H1 (cell line): Measurements from ENCODE around the gene WIPI1. TPM values are rescaled to one million over a fixed set of nuclear protein-coding genes. Genes with fewer than 3 reads are reported as not detected.

ENCODE experiments used
- CTCF ChIA-PET: fragments of 300-600 bp; sonication (Branson Sonifier 250); formaldehyde crosslinking; loops from one replicate; lab custom pipeline; 2021; ENCODE audit not compliant: partially characterized antibody; lab: Charles Lee
- POLR2A ChIA-PET: fragments of 300-600 bp; sonication (Branson Sonifier 250); formaldehyde crosslinking; loops from one replicate; lab custom pipeline; 2021; ENCODE audit warnings: inconsistent platforms; ENCODE audit not compliant: partially characterized antibody; lab: Charles Lee
- DNase-seq, 2 experiments: peaks; one replicate each; pipeline versions ENCODE4 v3.0.0 to v3.0.0-alpha.2; 2010 to 2022; ENCODE audit warnings: low spot score in 2 of 2, low read depth in 1 of 2, mixed read lengths in 1 of 2
- FAIRE-seq: peaks from 2 replicates; lab custom pipeline; 2011; peaks lifted over from hg19 to GRCh38; lab: Jason Lieb, UNC
- H2AFZ ChIP-seq: 2 replicates; pipeline ENCODE4 v1.8.1; 2012; ENCODE audit warnings: low read length, inconsistent platforms
- H2AK5ac ChIP-seq: 2 replicates; pipeline ENCODE4 v1.6.1; 2013; ENCODE audit warnings: low read depth, low read length
- H2BK120ac ChIP-seq: replicated peaks from 2 replicates; pipeline ENCODE3; 2013; ENCODE audit warnings: low read depth, low read length, inconsistent platforms
- H2BK12ac ChIP-seq: 2 replicates; pipeline ENCODE4 v1.6.1; 2013; ENCODE audit warnings: low read depth, low read length
- H2BK15ac ChIP-seq: 2 replicates; pipeline ENCODE4 v1.6.1; 2013; ENCODE audit warnings: low read length
- H2BK20ac ChIP-seq: 2 replicates; pipeline ENCODE4 v1.6.1; 2013; ENCODE audit warnings: low read length
- H2BK5ac ChIP-seq: 2 replicates; pipeline ENCODE4 v1.6.1; 2013; ENCODE audit warnings: low read depth, low read length
- H3K14ac ChIP-seq: 2 replicates; pipeline ENCODE4 v1.6.1; 2013; ENCODE audit warnings: inconsistent platforms; ENCODE audit not compliant: insufficient read length
- H3K18ac ChIP-seq: 2 replicates; pipeline ENCODE4 v1.6.1; 2013; ENCODE audit warnings: low read length; ENCODE audit errors: extremely low read depth
- H3K23ac ChIP-seq: 2 replicates; pipeline ENCODE4 v1.6.1; 2013; ENCODE audit warnings: inconsistent platforms; ENCODE audit not compliant: insufficient read length
- H3K23me2 ChIP-seq: 2 replicates; pipeline ENCODE4 v1.6.1; 2013; ENCODE audit warnings: low read depth, low read length
- H3K27ac ChIP-seq: 2 replicates; pipeline ENCODE4 v1.6.1; 2011; ENCODE audit warnings: low read depth, low read length, inconsistent platforms
- H3K27me3 ChIP-seq, 4 experiments: replicated peaks in 1 of 4; 1 replicate in 1 of 4; 2 replicates in 3 of 4; pipeline versions ENCODE4 v1.6.1 to v1.8.1; 2011 to 2013; ENCODE audit warnings: low read length in 3 of 4, mild to moderate bottlenecking in 3 of 4, inconsistent platforms in 2 of 4, mixed read lengths in 2 of 4, moderate library complexity in 1 of 4; ENCODE audit not compliant: control insufficient read depth in 3 of 4, insufficient read depth in 3 of 4; ENCODE audit errors: extremely low read depth in 1 of 4
- H3K36me3 ChIP-seq, 4 experiments: 2 replicates each; pipeline versions ENCODE4 v1.6.1 to v1.8.1; 2011 to 2013; ENCODE audit warnings: mild to moderate bottlenecking in 4 of 4, low read length in 3 of 4, moderate library complexity in 2 of 4, control low read depth in 1 of 4, inconsistent platforms in 1 of 4; ENCODE audit not compliant: insufficient read depth in 4 of 4, control insufficient read depth in 2 of 4
- H3K4ac ChIP-seq: replicated peaks from 2 replicates; pipeline ENCODE3; 2013; ENCODE audit warnings: low read length, low read depth, mixed read lengths, inconsistent platforms; ENCODE audit not compliant: insufficient read length
- H3K4me1 ChIP-seq, 4 experiments: replicated peaks in 1 of 4; 1 replicate in 1 of 4; 2 replicates in 3 of 4; pipeline versions ENCODE4 v1.6.1 to v1.8.1; 2011 to 2013; ENCODE audit warnings: low read length in 3 of 4, inconsistent platforms in 2 of 4, mixed read lengths in 1 of 4; ENCODE audit not compliant: insufficient read depth in 4 of 4, control insufficient read depth in 3 of 4
- H3K4me2 ChIP-seq, 2 experiments: 2 replicates each; pipeline versions ENCODE4 v1.6.1 to v1.8.1; 2011 to 2013; ENCODE audit warnings: low read depth in 2 of 2, low read length in 2 of 2, control low read depth in 1 of 2, inconsistent platforms in 1 of 2, mild to moderate bottlenecking in 1 of 2; ENCODE audit not compliant: insufficient read depth in 1 of 2
- H3K4me3 ChIP-seq, 4 experiments: fragments of 200-600, 300-600 bp in 1 of 4; sonication (generic), shearing (Covaris generic), sonication (Bioruptor Twin) in 1 of 4; 2 replicates each; pipeline versions ENCODE4 v1.5.1 to v1.8.1; 2011 to 2016; ENCODE audit warnings: low read length in 4 of 4, low read depth in 3 of 4, control low read depth in 2 of 4, inconsistent platforms in 2 of 4, mild to moderate bottlenecking in 2 of 4, mixed read lengths in 1 of 4, moderate library complexity in 1 of 4; ENCODE audit not compliant: insufficient read depth in 2 of 4; ENCODE audit errors: extremely low read depth in 1 of 4
- H3K56ac ChIP-seq: replicated peaks from 2 replicates; pipeline ENCODE3; 2013; ENCODE audit warnings: low read depth, mild to moderate bottlenecking, mixed read lengths, low read length, inconsistent platforms; ENCODE audit not compliant: insufficient read length
- H3K79me1 ChIP-seq: 2 replicates; pipeline ENCODE4 v1.6.1; 2013; ENCODE audit warnings: low read depth, low read length, control low read depth
- H3K79me2 ChIP-seq, 2 experiments: 2 replicates each; pipeline versions ENCODE4 v1.6.1 to v1.8.1; 2012 to 2013; ENCODE audit warnings: low read length in 2 of 2, mild to moderate bottlenecking in 2 of 2, inconsistent platforms in 1 of 2; ENCODE audit not compliant: insufficient read depth in 2 of 2, control insufficient read depth in 1 of 2
- H3K9ac ChIP-seq, 4 experiments: replicated peaks in 1 of 4; 1 replicate in 1 of 4; 2 replicates in 3 of 4; pipeline versions ENCODE4 v1.6.1 to v1.8.1; 2011 to 2013; ENCODE audit warnings: low read depth in 3 of 4, low read length in 3 of 4, control low read depth in 2 of 4, mild to moderate bottlenecking in 2 of 4, moderate library complexity in 2 of 4, inconsistent platforms in 1 of 4; ENCODE audit errors: extremely low read depth in 1 of 4
- H3K9me3 ChIP-seq, 2 experiments: 2 replicates each; pipeline versions ENCODE4 v1.6.1 to v1.8.1; 2012 to 2013; ENCODE audit warnings: mild to moderate bottlenecking in 2 of 2, moderate library complexity in 2 of 2, control low read depth in 1 of 2, inconsistent platforms in 1 of 2, low read depth in 1 of 2, low read length in 1 of 2, mixed read lengths in 1 of 2; ENCODE audit not compliant: insufficient read depth in 2 of 2
- H4K20me1 ChIP-seq, 2 experiments: replicated peaks in 1 of 2; 2 replicates each; pipeline versions ENCODE3 to v1.8.1; 2011 to 2013; ENCODE audit warnings: inconsistent platforms in 2 of 2, low read length in 2 of 2, mild to moderate bottlenecking in 1 of 2; ENCODE audit not compliant: insufficient read depth in 2 of 2, control insufficient read depth in 1 of 2
- H4K5ac ChIP-seq: 2 replicates; pipeline ENCODE4 v1.6.1; 2013; ENCODE audit warnings: low read length, low read depth, mixed read lengths, inconsistent platforms; ENCODE audit not compliant: insufficient read length
- H4K8ac ChIP-seq: 2 replicates; pipeline ENCODE4 v1.8.0; 2013; ENCODE audit warnings: mild to moderate bottlenecking, moderate library complexity, low read length, inconsistent platforms; ENCODE audit not compliant: insufficient read depth; ENCODE audit errors: extremely low read depth
- H4K91ac ChIP-seq: replicated peaks from 2 replicates; pipeline ENCODE3; 2013; ENCODE audit warnings: low read length, mixed read lengths, inconsistent platforms; ENCODE audit not compliant: insufficient read length
- CTBP2 ChIP-seq: IDR thresholded peaks from 2 replicates; pipeline ENCODE4 v1.7.0; 2011; ENCODE audit warnings: borderline replicate concordance, mild to moderate bottlenecking, moderate library complexity, mixed read lengths, low read length; ENCODE audit not compliant: insufficient read depth, insufficient read length
- EP300 ChIP-seq, 2 experiments: IDR thresholded peaks; 1 replicate in 1 of 2; 2 replicates in 1 of 2; pipeline ENCODE4 v1.6.1; 2011 to 2012; ENCODE audit warnings: low read depth in 2 of 2, low read length in 2 of 2, mild to moderate bottlenecking in 2 of 2, borderline replicate concordance in 1 of 2, inconsistent platforms in 1 of 2, moderate library complexity in 1 of 2
- POLR2A ChIP-seq, 2 experiments: IDR thresholded peaks; 1 replicate in 1 of 2; 2 replicates in 1 of 2; pipeline ENCODE4 v1.6.1; 2011; ENCODE audit warnings: low read depth in 2 of 2, low read length in 2 of 2, mild to moderate bottlenecking in 2 of 2; ENCODE audit errors: control extremely low read depth in 1 of 2
- RXRA ChIP-seq: IDR thresholded peaks from 2 replicates; pipeline ENCODE4 v1.6.1; 2011; ENCODE audit warnings: low read depth, mild to moderate bottlenecking, low read length, moderate library complexity; ENCODE audit not compliant: insufficient read depth
- SIX5 ChIP-seq: IDR thresholded peaks from 2 replicates; pipeline ENCODE4 v1.6.1; 2011; ENCODE audit warnings: mild to moderate bottlenecking, low read depth, low read length
- WGBS, 2 experiments: shearing (Covaris generic) in 1 of 2; methylation state at CpG; one replicate each; pipeline versions ENCODE4 v1.1.6 to v1.1.7; 2013 to 2015; ENCODE audit warnings: low lambda C conversion rate in 2 of 2, mixed read lengths in 2 of 2, inconsistent platforms in 1 of 2, low coverage in 1 of 2, missing lambda C conversion rate in 1 of 2; ENCODE audit not compliant: insufficient replicate concordance in 2 of 2, insufficient coverage in 1 of 2, insufficient read length in 1 of 2; ENCODE audit errors: extremely low coverage in 1 of 2, missing lambda C conversion rate in 1 of 2; 5-methylcytosine and 5-hydroxymethylcytosine counted together
- polyA plus RNA-seq, 7 experiments: library from polyadenylated mRNA; depleted of rRNA in 3 of 7; stranded (reverse) in 5 of 7; unstranded in 2 of 7; fragments of >200 nt in 5 of 7; fragments of 200-250 nt in 2 of 7; gene quantifications; 1 replicate in 5 of 7; 2 replicates in 1 of 7; 4 replicates in 1 of 7; pipeline versions ENCODE4 v1.2.1 to v1.2.3, GENCODE V29; 2011 to 2013; ENCODE audit warnings: missing spikeins in 2 of 7, mixed read lengths in 2 of 7
- total RNA-seq: library from RNA; stranded (reverse); fragmentation: NEBNext Ultra II Directional; extraction: Animal tissue kit (Norgen Biotek cat#: 25700); gene quantifications from 2 replicates; pipeline ENCODE4 v1.2.1, GENCODE V29; 2021
- TF ChIP-seq, protein P1 (sequence below): IDR thresholded peaks from 2 replicates; pipeline ENCODE4 v1.6.1; 2011; ENCODE audit warnings: low read length, improper control_type of control experiment
- TF ChIP-seq, protein P2 (sequence below): IDR thresholded peaks from 2 replicates; pipeline ENCODE4 v1.6.1; 2011; ENCODE audit warnings: low read depth, mild to moderate bottlenecking, low read length; ENCODE audit not compliant: insufficient read depth

WIPI1 gene
- total and polyA plus RNA-seq, 2 of the 8 experiments (the other 6 are each of a cell fraction or from before 2014, with no cell fraction given) = 16.6 to 17.4 TPM

GRCh38 chr17:68482576-68483041, 25.3 kb upstream of the WIPI1 start:
- no peak overlapping the region for H3K14ac ChIP-seq
- H3K4ac ChIP-seq = no peak overlapping the region
- H4K8ac ChIP-seq = no peak overlapping the region
- DNase-seq = no peak
- no peak for FAIRE-seq
- H4K5ac ChIP-seq = no peak overlapping the region
- WGBS, 2 experiments = 95% methylated on average over 4 of the region's 4 CpGs; no CpG with 5 or more reads in 1 of the 2 experiments
- no peak overlapping the region for H3K4me3 ChIP-seq
- H3K79me2 ChIP-seq = no peaks in the 10 kb centered on the region
- H3K9me3 ChIP-seq = no peaks in the 10 kb centered on the region; a peak in 1 of 4 replicates
- H2BK20ac ChIP-seq = no peak overlapping the region
- no peak overlapping the region for H4K91ac ChIP-seq
- no peak overlapping the region for H2AK5ac ChIP-seq
- TF ChIP-seq CTBP2 = no peak
- no peak for TF ChIP-seq RXRA
- no peak for TF ChIP-seq EP300 (IDR thresholded peaks at IDR 0.05; ENCODE audit: borderline replicate concordance in 1 of 2, low read depth in 2 of 2, low read length in 2 of 2)
- TF ChIP-seq, protein P1, sequence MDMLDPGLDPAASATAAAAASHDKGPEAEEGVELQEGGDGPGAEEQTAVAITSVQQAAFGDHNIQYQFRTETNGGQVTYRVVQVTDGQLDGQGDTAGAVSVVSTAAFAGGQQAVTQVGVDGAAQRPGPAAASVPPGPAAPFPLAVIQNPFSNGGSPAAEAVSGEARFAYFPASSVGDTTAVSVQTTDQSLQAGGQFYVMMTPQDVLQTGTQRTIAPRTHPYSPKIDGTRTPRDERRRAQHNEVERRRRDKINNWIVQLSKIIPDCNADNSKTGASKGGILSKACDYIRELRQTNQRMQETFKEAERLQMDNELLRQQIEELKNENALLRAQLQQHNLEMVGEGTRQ = no peak
- TF ChIP-seq SIX5 = no peak
- TF ChIP-seq POLR2A (IDR thresholded peaks at IDR 0.05; ENCODE audit: control extremely low read depth in 1 of 2, low read depth in 2 of 2, low read length in 2 of 2) = no peak
- TF ChIP-seq, protein P2, sequence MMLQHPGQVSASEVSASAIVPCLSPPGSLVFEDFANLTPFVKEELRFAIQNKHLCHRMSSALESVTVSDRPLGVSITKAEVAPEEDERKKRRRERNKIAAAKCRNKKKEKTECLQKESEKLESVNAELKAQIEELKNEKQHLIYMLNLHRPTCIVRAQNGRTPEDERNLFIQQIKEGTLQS = no peak
- H3K4me2 ChIP-seq = no peak overlapping the region
- H3K23me2 ChIP-seq = no peaks in the 10 kb centered on the region
- no peak overlapping the region for H3K23ac ChIP-seq
- no peaks in the 10 kb centered on the region for H3K79me1 ChIP-seq
- no peaks in the 10 kb centered on the region for H3K27me3 ChIP-seq
- H3K18ac ChIP-seq = no peak overlapping the region
- H3K36me3 ChIP-seq = no peaks in the 10 kb centered on the region
- H3K27ac ChIP-seq = no peak overlapping the region
- no peak overlapping the region for H2BK5ac ChIP-seq
- ChIA-PET POLR2A (interaction anchor here (0.6 kb wide), 1 partner anchor 64 kb away, joined by 3 read pairs; no protein-coding TSS in a partner anchor), CTCF (interaction anchor here (1.2 to 4.0 kb wide), 3 partner anchors 12 to 83 kb away, joined by 3 to 17 read pairs (median 5); no protein-coding TSS in a partner anchor)
- no peaks in the 10 kb centered on the region for H4K20me1 ChIP-seq
- no peak overlapping the region for H2BK120ac ChIP-seq
- no peak overlapping the region for H2BK15ac ChIP-seq
- H3K4me1 ChIP-seq = no peaks in the 10 kb centered on the region
- no peak overlapping the region for H2BK12ac ChIP-seq
- H3K56ac ChIP-seq = no peak overlapping the region
- H3K9ac ChIP-seq = no peak overlapping the region
- H2AFZ ChIP-seq = no peak overlapping the region
